Measurements from ENCODE around the gene FADS1. TPM values are rescaled to one million over a fixed set of nuclear protein-coding genes. Genes with fewer than 3 reads are reported as not detected.

The FADS1 gene
- total RNA-seq, 4 donors from 2014 or later: 2.2 to 13.8 (median 3.7) TPM

GRCh38 chr11:61776561-61777075, 40.2 kb downstream of the FADS1 start:
- H3K4me1 ChIP-seq: peaks cover 0 to 7% (median 0%) of the 10 kb centered on the region in 4 donors
- intact Hi-C loops (cut with DNase I; ENCODE audit: low total_unique reads) (no loop called here), in situ Hi-C loops (cut with MboI; ENCODE audit: low pct_ligation_motif_present in 1 of 4, low pct_unique_long_range_greater_than_20kb in 1 of 4, low sequenced_read_pairs in 3 of 4) (loop anchor here in 2 of 4 donors (25.0 kb wide), 1 partner anchor 336 kb away; the partner anchor contains the start of gene INCENP (in 2 of the 2))
- no peak overlapping the region for H3K27ac ChIP-seq
- no peaks in the 10 kb centered on the region for H3K9me3 ChIP-seq
- H3K36me3 ChIP-seq: no peaks in the 10 kb centered on the region
- WGBS, 2 donors (ENCODE audit: low coverage in 1 of 2): 67% methylated on average over 8 of the region's 9 CpGs; no CpG with 5 or more reads in 1 of the 2 donors
- TF ChIP-seq POLR2AphosphoS5 (IDR thresholded peaks at IDR 0.05) (no peak), CTCF (IDR thresholded peaks at IDR 0.05) (peak; percentile 44 to 73 (median 63))
- DNase-seq: peak; percentile 66
- H3K27me3 ChIP-seq: no peaks in the 10 kb centered on the region
- no peak overlapping the region for H3K4me3 ChIP-seq

DNA sequence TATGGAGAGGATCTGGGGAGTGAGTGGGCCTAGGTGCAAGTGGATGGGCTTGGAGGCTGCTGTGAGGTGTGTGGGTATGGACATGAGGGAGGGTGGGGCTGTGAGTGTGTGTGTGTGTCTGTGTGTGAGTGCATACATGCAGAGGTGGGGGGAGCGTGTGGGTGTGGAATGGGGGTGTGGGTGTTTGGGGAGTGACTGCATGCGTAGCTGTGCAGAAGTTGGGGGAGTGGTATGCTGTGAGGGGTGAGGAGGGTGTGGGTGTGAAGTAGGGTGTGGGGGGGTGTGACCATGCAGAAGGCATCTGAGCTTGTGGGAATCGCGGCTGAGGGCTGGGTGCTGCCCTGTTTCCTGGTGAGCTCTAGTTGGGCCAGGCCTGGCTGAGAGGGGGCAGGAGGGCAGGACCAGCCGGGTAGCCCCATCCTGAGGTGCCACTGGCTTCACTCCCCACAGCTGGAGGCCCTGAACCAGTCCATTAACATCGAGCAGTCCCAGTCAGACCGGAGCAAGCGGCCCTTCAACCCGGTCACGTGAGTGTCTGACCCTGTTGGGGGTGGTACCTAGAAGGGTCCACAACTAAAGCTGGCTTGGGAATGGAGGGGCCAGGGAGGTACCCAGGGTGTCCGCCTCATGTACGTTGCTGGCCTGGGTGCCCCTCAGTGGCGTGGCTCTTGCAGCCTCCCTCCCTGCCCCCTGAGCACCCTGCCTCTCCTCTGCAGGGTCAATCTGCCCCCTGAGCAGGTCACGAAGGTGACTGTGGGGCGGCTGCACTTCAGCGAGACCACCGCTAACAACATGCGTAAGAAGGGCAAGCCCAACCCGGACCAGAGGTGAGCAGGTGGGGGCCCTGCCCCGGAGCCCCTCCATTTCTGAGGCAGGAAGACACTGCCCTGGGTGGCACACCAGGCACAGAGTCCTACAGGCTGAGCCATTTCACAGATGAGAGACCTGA, 40.9 kb downstream of the FADS1 start:
- Histone ChIP-seq H3K27me3 (no peaks in the 10 kb centered on the region), H3K4me1 (peaks cover 0 to 7% (median 0%) of the 10 kb centered on the region in 4 donors), H3K4me3 (no peak overlapping the region), H3K27ac (no peak overlapping the region), H3K36me3 (no peaks in the 10 kb centered on the region), H3K9me3 (no peaks in the 10 kb centered on the region)
- no peak for DNase-seq
- intact Hi-C loops (cut with DNase I; ENCODE audit: low total_unique reads): no loop called here
- in situ Hi-C loops (cut with MboI; ENCODE audit: low pct_ligation_motif_present in 1 of 4, low pct_unique_long_range_greater_than_20kb in 1 of 4, low sequenced_read_pairs in 3 of 4): loop anchor here in 2 of 4 donors (25.0 kb wide), 1 partner anchor 336 kb away; the partner anchor contains the start of gene INCENP (in 2 of the 2)
- WGBS, 2 donors (ENCODE audit: low coverage in 1 of 2): 81% methylated on average over 19 of the region's 20 CpGs; no CpG with 5 or more reads in 1 of the 2 donors
- TF ChIP-seq POLR2AphosphoS5 (IDR thresholded peaks at IDR 0.05) (no peak), CTCF (IDR thresholded peaks at IDR 0.05) (no peak), EP300 (IDR thresholded peaks at IDR 0.05; ENCODE audit: low read depth) (no peak), POLR2A (IDR thresholded peaks at IDR 0.05) (no peak)

- Histone ChIP-seq H3K36me3 (no peaks in the 10 kb centered on the region), H3K27ac (no peak overlapping the region), H3K4me3 (no peak overlapping the region), H3K4me1 (peaks cover 0 to 7% (median 0%) of the 10 kb centered on the region in 4 donors), H3K9me3 (no peaks in the 10 kb centered on the region), H3K27me3 (no peaks in the 10 kb centered on the region)
- intact Hi-C loops (cut with DNase I; ENCODE audit: low total_unique reads) (no loop called here), in situ Hi-C loops (cut with MboI; ENCODE audit: low pct_ligation_motif_present in 1 of 4, low pct_unique_long_range_greater_than_20kb in 1 of 4, low sequenced_read_pairs in 3 of 4) (loop anchor here in 2 of 4 donors (25.0 kb wide), 1 partner anchor 337 kb away; the partner anchor contains the start of gene INCENP (in 2 of the 2))
- WGBS, 2 donors (ENCODE audit: low coverage in 1 of 2): 94% methylated on average over 6 of the region's 6 CpGs; no CpG with 5 or more reads in 1 of the 2 donors
- DNase-seq: no peak
- TF ChIP-seq EP300 (IDR thresholded peaks at IDR 0.05; ENCODE audit: low read depth) (no peak), POLR2AphosphoS5 (IDR thresholded peaks at IDR 0.05) (no peak), POLR2A (IDR thresholded peaks at IDR 0.05) (no peak)
Observed at GRCh38 chr11:61775106-61775505, 41.7 kb downstream of the FADS1 start.

DNA sequence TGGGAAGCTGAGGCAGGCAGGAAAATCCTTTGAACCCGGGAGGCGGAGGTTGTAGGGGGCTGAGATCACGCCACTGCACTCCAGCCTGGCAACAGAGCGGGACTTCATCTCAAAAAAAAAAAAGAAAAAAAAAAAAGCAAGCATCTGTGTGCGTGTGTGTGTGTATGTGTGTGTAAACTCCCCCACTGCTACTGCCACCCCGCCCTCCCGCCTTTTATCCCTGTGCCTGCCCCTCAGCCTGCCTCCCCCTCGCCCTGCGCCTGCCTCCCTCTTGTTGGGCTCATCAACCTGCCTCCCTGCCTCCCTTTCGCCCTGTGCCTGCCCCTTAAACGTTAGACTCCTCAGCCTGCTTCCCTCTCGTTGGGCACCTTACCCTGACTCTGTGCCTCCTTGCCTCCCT, 42.4 kb downstream of the FADS1 start:
- H3K36me3 ChIP-seq: no peaks in the 10 kb centered on the region

More for the DNA sequence above, 42.4 kb downstream of the FADS1 start:
- Histone ChIP-seq H3K4me1 (peaks cover 0 to 10% (median 0%) of the 10 kb centered on the region in 4 donors), H3K27ac (no peak overlapping the region), H3K27me3 (no peaks in the 10 kb centered on the region), H3K4me3 (no peak overlapping the region), H3K9me3 (no peaks in the 10 kb centered on the region)
- in situ Hi-C loops (cut with MboI; ENCODE audit: low pct_ligation_motif_present in 1 of 4, low pct_unique_long_range_greater_than_20kb in 1 of 4, low sequenced_read_pairs in 3 of 4): no loop called here
- DNase-seq: no peak
- no peak for TF ChIP-seq POLR2A (IDR thresholded peaks at IDR 0.05)
- no peak for TF ChIP-seq POLR2AphosphoS5 (IDR thresholded peaks at IDR 0.05)
- no peak for TF ChIP-seq CTCF (IDR thresholded peaks at IDR 0.05)
- TF ChIP-seq EP300 (IDR thresholded peaks at IDR 0.05; ENCODE audit: low read depth): no peak
- intact Hi-C loops (cut with DNase I; ENCODE audit: low total_unique reads): no loop called here
- 85 to 90% methylated on average over 3 to 12 of the region's 12 CpGs for WGBS, 2 donors (ENCODE audit: low coverage in 1 of 2)
